Femur (tissue), 1 donor: ENCODE results near the gene GAK.

Experiments used
- DNase-seq: peaks from one replicate; pipeline ENCODE4 v3.0.0-alpha.2; 2017

The GAK gene

DNA sequence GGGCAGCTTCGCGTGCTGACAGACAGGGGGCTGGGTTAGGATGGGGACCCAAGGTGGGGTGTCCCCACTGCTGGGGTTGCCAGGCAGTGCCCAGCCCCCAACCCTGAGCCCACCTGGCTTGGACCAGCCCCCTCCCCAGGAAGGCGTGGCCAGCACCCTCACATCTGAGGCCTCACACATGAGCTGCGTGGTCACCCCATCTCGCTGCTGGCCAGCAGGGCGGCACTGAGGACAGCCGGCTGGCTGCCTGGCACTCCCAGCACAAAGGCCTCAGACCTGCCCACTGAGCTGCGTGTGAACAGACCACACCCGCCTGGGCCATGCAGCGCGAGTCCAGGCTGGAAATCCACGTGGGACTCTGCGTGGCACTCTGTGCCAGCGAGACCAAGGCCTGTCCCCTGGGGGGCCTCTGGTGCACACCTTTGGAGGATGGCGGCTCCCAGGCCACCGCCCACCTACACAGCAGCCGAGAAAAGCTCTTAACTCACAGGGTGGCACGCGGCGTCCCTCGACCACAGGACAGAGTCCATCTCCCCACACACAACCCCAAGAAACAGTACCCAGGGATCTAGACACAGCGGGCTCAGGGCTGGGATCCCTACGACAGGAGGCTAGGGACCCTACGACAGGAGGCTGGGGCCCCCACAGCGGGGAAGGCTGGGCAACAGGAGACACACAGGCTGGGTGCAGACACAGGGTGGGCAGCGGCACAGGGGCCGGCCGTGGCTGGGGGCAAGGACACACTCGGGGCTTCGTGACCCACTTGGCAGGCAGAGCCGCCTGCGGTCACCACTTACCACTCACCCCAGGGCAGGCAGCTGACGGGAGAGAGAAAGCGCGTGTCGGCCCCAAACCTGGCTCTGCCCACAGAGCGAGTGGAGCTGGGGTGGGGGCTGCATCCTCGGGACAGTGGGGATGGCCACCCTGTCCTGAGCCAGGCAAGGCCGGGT is 31.4 kb upstream of the GAK start:
- no peak for DNase-seq

DNA sequence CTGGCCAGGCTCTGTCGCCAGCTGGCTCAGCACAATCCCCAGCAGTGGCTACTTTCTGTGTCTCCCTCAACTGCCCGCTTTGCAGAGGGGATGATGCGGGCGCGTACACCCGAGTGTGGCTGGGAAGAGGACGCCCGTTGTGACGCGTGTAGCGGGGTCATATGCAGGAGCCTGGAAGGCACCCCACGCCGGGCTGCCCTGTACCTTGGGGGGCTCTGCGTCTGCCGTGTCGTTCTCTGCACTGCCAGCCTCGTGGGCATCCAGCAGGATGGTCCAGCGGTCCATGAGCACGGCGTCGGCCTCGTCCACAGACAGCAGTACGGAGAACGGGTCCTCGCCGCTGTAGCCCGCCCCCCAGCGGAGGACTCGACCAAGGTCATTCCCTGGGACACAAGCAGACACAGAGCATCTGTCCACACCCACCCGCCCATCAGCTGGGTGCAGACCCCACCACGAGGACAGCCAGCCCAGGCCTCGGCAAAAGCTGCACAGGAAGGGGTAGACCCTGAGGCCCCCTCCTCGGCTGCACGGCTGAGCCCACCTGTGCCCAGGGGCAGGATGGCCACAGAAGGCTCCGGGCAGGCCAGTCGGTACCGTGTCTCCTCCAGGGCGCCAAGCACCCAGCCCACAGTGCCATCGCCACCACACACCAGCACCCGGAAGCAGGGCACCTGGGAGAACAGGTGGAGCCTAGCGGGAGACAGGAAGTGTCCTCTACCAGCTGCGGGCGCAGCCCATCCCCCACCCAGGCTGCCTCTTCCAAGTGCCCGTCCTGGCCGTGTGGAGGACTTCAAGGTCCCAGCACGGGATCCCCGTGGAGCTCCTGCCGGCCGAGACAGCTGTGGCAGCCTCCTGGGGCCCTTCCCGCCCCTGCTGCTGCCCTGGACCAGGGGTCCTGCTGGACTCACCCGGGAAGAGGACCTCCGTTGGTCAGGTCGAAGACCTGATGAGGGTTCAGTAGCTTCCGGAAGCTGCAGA is 30.4 kb upstream of the GAK start:
- DNase-seq, result no peak

DNA sequence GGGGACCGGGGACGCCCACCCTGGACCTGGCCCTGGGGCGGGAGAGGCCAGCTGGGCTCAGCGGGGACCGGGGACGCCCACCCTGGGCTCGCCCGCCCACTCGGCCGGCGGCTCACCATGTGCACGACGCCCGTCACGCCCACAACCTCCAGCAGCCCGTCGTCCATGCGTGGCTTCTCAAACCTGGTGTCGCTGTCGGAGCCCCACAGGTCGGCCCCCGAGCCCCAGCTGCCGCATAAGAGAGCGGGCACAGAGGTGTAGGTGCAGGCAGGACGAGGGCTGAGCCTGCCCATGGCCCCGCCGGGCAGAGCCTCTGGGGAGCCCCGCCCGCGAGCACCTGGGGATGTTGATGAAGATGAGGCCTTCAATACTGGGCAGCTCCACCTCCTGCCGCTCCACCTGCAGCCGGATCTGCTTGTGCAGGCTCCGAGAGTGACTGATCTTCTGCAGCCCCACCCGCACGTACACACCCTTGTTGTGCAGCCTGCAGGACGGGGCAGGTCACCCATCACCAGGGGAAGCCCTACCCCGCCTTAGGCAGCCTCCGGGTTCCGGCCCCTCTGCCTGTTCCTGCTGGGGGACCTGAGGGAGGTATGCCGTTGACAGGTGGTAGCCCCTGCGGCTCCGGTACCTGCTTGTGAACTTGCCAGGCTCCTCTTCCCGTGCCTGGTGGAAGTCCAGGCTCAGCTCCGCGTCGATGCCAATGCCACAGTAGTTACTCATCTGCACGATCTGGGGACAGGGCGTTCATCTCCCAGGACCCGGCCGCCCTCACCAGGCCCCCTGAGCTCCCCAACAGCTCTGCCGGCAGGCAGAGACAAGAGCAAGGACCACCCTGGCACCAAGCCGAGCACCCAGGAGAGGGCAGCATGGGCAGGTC is 29.5 kb upstream of the GAK start:
- DNase-seq, result no peak

GRCh38 chr4:960636-961350 is 28.7 kb upstream of the GAK start:
- DNase-seq, result no peak

GRCh38 chr4:960140-960635 is 28.1 kb upstream of the GAK start:
- no peak for DNase-seq

DNA sequence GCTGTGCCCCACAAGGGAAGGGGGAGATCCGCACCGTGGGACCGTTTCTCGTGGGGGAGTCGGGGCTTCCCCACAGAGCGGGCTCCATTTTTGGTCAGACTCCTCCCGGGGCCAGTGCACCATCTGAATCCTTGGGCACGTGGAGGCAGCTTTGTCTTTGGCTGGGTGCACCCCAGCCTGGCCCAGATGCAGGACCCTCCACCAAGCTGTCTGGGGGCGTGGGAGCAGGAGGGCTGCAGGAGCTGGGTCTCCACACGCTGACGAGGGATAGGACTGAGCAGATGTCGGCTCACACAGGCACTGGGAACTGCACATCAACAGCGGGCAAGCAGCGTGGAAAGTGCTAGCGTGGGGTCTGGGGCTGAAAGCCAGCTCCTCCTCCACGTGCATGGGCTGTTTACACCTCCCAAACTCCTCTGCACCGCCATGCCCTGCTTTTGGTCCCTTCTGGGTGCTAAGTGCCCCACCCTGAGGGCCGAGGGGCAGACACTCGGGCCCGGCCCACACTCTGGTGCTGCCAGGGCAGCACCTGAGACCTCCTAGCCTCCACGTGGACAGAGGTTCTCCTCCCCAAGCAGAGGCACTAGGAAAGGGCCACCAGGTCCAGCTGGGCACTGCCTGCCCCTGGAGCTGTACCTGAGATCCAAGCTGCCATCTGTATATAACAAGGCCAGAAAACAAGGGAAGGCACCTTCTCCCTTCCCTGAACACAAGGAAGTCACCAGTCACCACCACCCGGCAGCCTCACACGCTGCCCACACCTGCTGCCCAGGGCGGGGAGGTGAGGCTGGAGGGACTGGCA is 27.4 kb upstream of the GAK start:
- DNase-seq, result no peak

GRCh38 chr4:958696-959337 is 26.7 kb upstream of the GAK start:
- DNase-seq, result no peak

- no peak for DNase-seq
Observed at GRCh38 chr4:958314-958665, 26.2 kb upstream of the GAK start.

- no peak for DNase-seq
Observed at GRCh38 chr4:957581-958313, 25.6 kb upstream of the GAK start.

GRCh38 chr4:957231-957580 is 25.1 kb upstream of the GAK start:
- no peak for DNase-seq

DNA sequence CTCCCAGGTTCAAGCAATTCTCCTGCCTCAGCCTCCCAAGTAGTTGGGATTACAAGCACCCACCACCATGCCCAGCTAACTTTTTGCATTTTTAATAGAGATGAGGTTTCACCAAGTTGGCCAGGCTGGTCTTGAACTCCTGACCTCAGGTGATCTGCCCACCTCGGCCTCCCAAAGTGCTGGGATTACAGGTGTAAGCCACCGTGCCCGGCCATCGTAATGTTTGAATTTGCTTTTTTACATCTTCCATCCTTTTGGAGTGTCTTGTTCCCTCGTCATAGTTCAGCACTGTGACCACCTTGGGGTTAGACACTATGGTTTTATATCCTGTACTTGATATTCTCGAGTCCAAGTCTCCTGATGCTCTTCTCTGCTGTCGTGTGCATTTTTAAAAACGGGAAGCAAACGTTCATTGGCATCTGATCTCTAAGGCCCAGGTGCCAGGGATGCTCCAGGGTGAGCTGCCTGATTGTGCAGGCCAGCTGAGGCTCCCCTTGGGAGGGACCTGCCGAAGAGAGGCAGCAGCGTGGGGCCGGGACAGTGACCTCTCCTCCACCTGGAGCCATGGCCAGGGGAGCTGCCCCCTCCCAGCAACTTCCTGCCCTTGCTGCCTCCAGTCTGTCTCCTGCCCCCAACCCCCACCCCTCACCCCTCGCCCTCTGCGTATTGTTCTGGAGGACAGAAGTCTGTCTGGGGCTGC is 24.6 kb upstream of the GAK start:
- no peak for DNase-seq

DNA sequence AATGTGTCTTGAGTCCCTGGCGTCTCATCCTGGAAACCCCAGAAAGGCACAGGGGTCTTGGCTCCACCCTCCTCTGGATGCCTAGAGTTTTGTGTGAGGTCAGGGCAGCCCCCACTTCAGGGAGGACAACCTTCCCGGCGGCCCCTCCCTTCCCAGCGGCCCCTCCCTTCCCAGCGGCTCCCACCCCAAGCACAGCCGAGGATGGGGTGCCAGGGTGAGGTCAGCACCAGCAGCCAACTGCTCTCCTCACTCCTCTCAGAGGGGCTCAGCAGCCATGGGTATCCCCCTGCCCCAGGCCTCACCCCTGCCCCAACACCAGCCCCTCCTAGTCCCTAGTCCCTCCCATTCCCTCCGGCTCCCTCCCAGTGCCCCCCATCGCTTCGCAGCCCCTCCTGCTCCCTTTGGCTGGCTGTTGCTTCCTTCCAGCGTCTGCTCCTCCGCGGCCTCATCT is 23.8 kb upstream of the GAK start:
- no peak for DNase-seq

DNA sequence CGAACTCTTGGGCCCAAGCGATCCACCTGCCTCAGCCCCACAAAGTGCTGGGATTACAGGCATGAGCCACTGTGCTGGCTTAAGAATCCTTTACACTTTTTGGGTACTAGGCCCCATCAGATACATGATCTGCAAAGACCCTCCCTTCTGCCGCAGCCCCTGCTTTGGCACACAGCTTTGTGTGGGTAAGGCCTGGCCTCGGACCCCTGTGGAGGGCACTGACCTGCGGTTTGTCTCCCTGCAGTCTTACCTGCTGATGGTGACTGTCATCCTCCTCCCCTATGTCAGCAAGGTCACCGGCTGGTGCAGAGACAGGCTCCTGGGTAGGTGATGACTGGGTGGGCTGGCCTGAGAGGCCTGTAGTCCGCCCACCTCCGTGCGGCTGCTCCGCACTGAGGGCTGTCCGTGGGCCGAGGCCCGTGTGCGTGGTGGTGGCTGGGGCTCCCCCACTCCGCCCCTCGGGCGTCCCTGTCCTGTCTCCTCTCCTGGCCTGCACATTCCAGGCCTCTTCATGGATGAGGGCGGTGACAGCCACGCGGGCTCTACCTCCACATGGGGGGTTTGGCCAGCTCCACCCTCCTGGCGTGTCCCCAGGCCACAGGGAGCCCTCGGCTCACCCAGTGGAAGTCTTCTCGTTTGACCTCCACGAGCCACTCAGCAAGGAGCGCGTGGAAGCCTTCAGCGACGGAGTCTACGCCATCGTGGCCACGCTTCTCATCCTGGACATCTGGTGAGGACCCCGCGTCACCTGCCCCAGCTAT is 23.2 kb upstream of the GAK start:
- DNase-seq, result no peak

DNA sequence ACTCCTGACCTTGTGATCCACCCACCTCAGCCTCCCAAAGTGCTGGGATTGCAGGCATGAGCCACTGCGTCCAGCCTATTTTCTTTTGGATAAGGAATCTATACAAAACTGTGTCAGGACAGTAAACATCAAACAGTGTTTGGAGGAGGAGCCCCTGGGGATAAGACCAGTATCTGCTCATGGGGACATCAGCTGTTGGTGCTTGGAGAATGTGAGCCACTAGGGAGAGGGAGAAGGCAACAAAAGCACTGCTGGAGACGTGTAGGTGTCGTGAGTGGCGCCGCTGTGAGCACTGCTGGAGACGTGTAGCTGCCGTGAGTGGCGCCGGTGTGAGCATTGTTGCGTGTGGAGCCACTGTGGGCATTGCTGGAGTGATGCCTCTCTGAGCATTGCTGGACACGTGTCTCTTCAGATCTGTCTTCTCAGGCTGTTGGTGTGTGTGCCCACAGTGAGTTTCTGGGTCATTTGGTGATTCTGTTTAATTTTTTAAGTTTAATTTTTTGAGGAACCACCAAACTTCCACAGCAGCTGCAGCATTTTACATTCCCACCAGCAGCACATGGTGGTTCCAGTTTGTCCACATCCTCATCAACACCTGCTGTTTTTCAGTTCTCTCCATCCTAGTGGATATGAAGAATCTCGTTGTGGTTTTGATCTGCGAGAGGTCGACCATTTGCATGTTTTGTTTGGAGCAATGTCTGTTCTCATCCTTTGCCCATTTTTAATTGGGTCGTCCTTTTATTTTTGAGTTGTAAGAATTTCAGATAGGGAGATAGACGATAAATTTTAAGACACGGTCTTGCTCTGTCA is 22.3 kb upstream of the GAK start:
- no peak for DNase-seq

DNA sequence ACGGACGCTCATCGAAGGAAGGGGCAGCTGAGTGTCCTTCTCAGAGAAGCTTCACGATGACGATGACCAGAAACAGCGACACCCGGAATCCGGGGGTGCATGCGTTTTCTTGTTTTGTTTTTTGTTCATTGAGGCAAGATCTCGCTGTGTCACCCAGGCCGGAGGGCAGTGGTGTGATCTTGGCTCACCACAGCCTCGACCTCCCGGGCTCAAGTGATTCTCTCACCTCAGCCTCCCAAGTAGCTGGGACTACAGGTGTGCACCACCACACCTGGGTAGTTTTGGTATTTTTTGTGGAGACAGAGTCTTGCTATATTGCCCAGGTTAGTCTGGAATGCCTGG is 21.4 kb upstream of the GAK start:
- DNase-seq, result no peak

DNA sequence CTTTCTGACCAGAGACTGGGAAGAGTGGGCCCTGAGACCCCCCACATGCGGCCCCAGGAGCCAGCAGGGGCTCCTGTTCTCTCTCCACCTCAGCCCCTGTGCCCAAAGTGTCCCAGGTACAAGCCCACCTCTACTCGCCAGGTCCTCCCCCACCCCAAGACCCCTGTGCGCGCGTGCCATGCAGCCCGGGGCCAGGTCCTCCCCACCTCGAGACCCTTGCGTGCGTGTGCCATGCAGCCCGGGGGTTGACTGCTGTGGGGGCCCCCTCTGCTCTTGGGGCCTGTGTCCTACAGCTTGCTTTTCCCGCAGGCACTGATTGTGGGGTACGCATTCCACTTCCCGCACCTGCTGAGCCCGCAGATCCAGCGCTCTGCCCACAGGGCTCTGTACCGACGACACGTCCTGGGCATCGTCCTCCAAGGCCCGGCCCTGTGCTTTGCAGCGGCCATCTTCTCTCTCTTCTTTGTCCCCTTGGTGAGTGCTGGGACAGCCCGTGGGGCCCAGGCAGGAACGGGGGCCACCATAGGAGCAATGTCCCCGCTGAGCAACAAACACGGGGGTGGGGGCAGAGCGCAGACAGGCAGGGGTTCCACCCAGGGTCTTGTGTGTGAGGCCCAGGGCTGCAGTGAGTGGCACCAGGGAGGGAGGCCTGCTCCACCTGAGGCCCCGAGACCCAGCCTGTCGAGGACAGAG is 20.9 kb upstream of the GAK start:
- no peak for DNase-seq
